Measurements from ENCODE around the gene SPOP. TPM values are rescaled to one million over a fixed set of nuclear protein-coding genes. Genes with fewer than 3 reads are reported as not detected.

Gene SPOP
- total and polyA plus RNA-seq, 2 of the 4 experiments (the other 2 are of a cell fraction): 24.9 to 47.5 TPM

- Histone ChIP-seq H4K91ac (ENCODE audit: insufficient read depth, low read depth, low read length) (no peak overlapping the region), H2BK15ac (ENCODE audit: low read depth, low read length) (no peak overlapping the region), H3K4me1 (ENCODE audit: control insufficient read depth, insufficient read depth, low read length) (peaks cover 5% of the 10 kb centered on the region), H3K9me1 (ENCODE audit: insufficient read depth, low read length) (peaks cover 7% of the 10 kb centered on the region; the same call in 1 of the 2 replicates), H2AFZ (replicated peaks; ENCODE audit: low read length, poor library complexity) (peak overlapping the region; percentile 96), H3K9ac (ENCODE audit: low read depth, low read length) (peak overlapping the region; percentile 81), H3K79me1 (ENCODE audit: low read depth in 1 of 2, low read length in 2 of 2) (peaks cover 26 to 35% of the 10 kb centered on the region in 2 experiments), H2BK120ac (ENCODE audit: low read depth, low read length) (no peak overlapping the region), H3K23ac (ENCODE audit: low read depth, low read length) (0 out of 2 replicates have a peak overlapping the region, but pooled peaks have one; percentile 5), H4K20me1 (ENCODE audit: insufficient read depth, low read length) (no peaks in the 10 kb centered on the region), H3K36me3 (ENCODE audit: control insufficient read depth, insufficient read depth, low read length) (peaks cover 29% of the 10 kb centered on the region), H2AK5ac (ENCODE audit: low read depth, low read length) (peak overlapping the region; percentile 44), H3K4me3 (ENCODE audit: insufficient read depth, low read depth, low read length) (peak overlapping the region; percentile 80), H3K14ac (replicated peaks; ENCODE audit: low read depth, low read length) (0 out of 2 replicates have a peak overlapping the region, but pooled peaks have one; percentile 12), H3K56ac (ENCODE audit: extremely low read depth, insufficient read depth, low read length) (peak overlapping the region; percentile 78), H3K4ac (ENCODE audit: low read depth, low read length) (peak overlapping the region; percentile 58; the same call in 1 of the 2 replicates), H2AK9ac (replicated peaks; ENCODE audit: low read depth, low read length, poor library complexity) (peak overlapping the region; percentile 88), H3K27me3 (ENCODE audit: control insufficient read depth, insufficient read depth, low read length) (no peaks in the 10 kb centered on the region), H3K9me3 (ENCODE audit: control insufficient read depth, insufficient read depth, low read length) (no peaks in the 10 kb centered on the region), H3K27ac (ENCODE audit: insufficient read depth, low read length) (peak overlapping the region; percentile 70), H4K8ac (ENCODE audit: low read depth in 2 of 2, low read length in 2 of 2) (peak overlapping the region; percentile 53 to 91), H4K5ac (ENCODE audit: low read depth, low read length) (peak overlapping the region; percentile 51), H2BK5ac (ENCODE audit: low read depth, low read length, poor library complexity, severe bottlenecking) (no peak overlapping the region), H3K18ac (ENCODE audit: low read depth, low read length) (no peak overlapping the region), H3K4me2 (ENCODE audit: low read depth, low read length) (peak overlapping the region; percentile 100), H2BK20ac (ENCODE audit: low read depth, low read length) (no peak overlapping the region)
- ChIA-PET CTCF (interaction anchor here (1.5 kb wide), 2 partner anchors 81 to 150 kb away, joined by 3 to 5 read pairs; no protein-coding TSS in a partner anchor), POLR2A (ENCODE audit: unreplicated experiment) (no interaction called here)
- TF ChIP-seq SMC3 (IDR thresholded peaks at IDR 0.05; ENCODE audit: low read depth, low read length) (peak; percentile 6; the same call in 1 of the 2 replicates), MXI1 (IDR thresholded peaks at IDR 0.05; ENCODE audit: borderline replicate concordance, low read depth, low read length) (no peak), CTCF (conservative IDR thresholded peaks at IDR 0.05; ENCODE audit: low read depth, low read length) (no peak), CEBPB (IDR thresholded peaks at IDR 0.05; ENCODE audit: low read depth, low read length) (no peak), RAD21 (IDR thresholded peaks at IDR 0.05; ENCODE audit: low read length) (no peak), RCOR1 (IDR thresholded peaks at IDR 0.05; ENCODE audit: insufficient replicate concordance, low read length) (no peak)
- in situ Hi-C loops (cut with MboI; ENCODE audit: low sequenced_read_pairs) (loop anchor here (5.0 to 10.0 kb wide), 2 partner anchors 140 to 288 kb away; partner anchors contain the start of genes DLX3 and TAC4), dilution Hi-C loops (cut with HindIII; ENCODE audit: low sequenced_read_pairs, unreplicated experiment) (no loop called here), intact Hi-C loops (cut with micrococcal nuclease) (loop anchor here (1.0 kb wide), 1 partner anchor 144 kb away; no protein-coding TSS in a partner anchor)
- 8% methylated on average over 6 of the region's 12 CpGs; no CpG with 5 or more reads in 1 of the 2 experiments for WGBS, 2 experiments (ENCODE audit: extremely low coverage in 2 of 2, insufficient read length in 1 of 2)
- ATAC-seq (ENCODE audit: low read depth) (no peak), DNase-seq (no peak)
- no TSS peak for BruUV-seq (replicated peaks)
Observed at GRCh38 chr17:49707246-49707607, 29.3 kb upstream of the SPOP start.
